Measurements from ENCODE around the gene ZNF618.
"Not testable (repeated sequence)": the region's sequence is repeated elsewhere in the genome, so short reads cannot be mapped to it uniquely, and the experiment has no call there.

Gene ZNF618

GRCh38 chr9:114038724-114039313, 162.7 kb downstream of the ZNF618 start:
- no peak overlapping the region for H3K4me3 ChIP-seq (ENCODE audit: low read depth, low read length)
- in situ Hi-C loops (cut with HindIII; ENCODE audit: low sequenced_read_pairs), result no loop called here
- TF ChIP-seq, protein P1, sequence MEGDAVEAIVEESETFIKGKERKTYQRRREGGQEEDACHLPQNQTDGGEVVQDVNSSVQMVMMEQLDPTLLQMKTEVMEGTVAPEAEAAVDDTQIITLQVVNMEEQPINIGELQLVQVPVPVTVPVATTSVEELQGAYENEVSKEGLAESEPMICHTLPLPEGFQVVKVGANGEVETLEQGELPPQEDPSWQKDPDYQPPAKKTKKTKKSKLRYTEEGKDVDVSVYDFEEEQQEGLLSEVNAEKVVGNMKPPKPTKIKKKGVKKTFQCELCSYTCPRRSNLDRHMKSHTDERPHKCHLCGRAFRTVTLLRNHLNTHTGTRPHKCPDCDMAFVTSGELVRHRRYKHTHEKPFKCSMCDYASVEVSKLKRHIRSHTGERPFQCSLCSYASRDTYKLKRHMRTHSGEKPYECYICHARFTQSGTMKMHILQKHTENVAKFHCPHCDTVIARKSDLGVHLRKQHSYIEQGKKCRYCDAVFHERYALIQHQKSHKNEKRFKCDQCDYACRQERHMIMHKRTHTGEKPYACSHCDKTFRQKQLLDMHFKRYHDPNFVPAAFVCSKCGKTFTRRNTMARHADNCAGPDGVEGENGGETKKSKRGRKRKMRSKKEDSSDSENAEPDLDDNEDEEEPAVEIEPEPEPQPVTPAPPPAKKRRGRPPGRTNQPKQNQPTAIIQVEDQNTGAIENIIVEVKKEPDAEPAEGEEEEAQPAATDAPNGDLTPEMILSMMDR (IDR thresholded peaks at IDR 0.05; ENCODE audit: low read depth, low read length, missing control alignments), result no peak
- DNase-seq (ENCODE audit: low read depth), result no peak

DNA sequence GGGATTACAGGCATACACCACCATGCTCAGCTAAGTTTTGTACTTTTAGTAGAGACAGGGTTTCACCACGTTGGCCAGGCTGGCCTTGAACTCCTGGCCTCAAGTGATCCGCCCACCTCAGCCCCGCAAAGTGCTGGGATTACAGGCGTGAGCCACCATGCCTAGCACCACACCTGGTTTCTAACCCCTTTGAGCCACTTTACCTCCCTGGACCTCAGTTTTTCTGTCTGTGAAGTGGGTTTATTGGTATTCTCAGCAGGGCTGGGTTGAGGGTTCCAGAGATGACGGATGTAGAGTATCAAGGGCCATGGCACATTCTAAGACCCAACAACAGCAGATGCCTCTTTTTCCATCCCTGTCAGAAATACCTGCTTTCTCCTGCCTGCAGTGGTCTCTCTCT, 163.4 kb downstream of the ZNF618 start:
- TF ChIP-seq, protein P1 (IDR thresholded peaks at IDR 0.05; ENCODE audit: low read depth, low read length, missing control alignments), result no peak
- no peak overlapping the region for H3K4me3 ChIP-seq (ENCODE audit: low read depth, low read length)
- DNase-seq (ENCODE audit: low read depth), result no peak
- in situ Hi-C loops (cut with HindIII; ENCODE audit: low sequenced_read_pairs), result no loop called here

GRCh38 chr9:114043660-114044059, 167.6 kb downstream of the ZNF618 start:
- DNase-seq (ENCODE audit: low read depth); in situ Hi-C loops (cut with HindIII; ENCODE audit: low sequenced_read_pairs); H3K4me3 ChIP-seq (ENCODE audit: low read depth, low read length): not testable (repeated sequence)

DNA sequence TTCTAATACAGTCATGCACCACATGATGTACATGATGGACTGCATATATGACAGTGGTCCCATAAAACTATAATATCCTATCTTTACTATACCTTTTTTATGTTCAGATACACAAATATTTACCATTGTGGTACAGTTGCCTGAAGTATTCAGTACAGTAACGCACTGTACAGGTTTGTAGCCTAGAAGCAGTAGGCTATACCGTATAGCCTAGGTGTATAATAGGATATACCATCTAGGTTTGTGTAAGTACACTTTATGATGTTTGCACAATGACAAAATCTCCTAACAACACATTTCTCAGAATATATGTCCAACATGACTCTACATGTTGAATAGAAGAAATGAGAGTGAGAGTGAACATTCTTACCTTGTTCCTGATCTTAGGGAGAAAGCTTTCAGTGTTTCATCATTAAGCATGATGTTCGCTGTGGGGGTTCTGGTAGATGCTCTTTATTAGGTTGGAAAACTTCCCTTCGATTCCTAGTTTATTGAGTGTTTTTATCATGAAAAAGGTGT, 170.2 kb downstream of the ZNF618 start:
- H3K4me3 ChIP-seq (ENCODE audit: low read depth, low read length), result no peak overlapping the region
- no peak for DNase-seq (ENCODE audit: low read depth)
- TF ChIP-seq, protein P1 (IDR thresholded peaks at IDR 0.05; ENCODE audit: low read depth, low read length, missing control alignments), result no peak
- in situ Hi-C loops (cut with HindIII; ENCODE audit: low sequenced_read_pairs), result no loop called here

DNA sequence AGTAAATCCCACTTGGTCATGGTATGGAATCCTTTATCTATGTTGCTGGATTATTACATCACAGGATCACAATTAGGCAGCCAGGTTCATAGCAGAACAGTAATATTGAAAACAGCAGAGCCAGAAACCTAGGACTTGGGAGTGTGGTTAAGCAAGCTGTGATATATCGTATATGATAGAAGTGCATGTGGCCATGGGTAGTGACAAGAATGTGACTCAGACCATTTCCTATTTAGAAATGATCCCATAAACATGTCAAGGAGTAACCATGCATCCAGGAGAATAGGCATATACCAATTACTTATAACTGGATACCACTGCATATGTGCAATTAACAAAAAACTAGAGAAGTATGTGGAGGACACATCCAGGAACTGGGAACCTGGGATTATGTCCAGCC, 170.8 kb downstream of the ZNF618 start:
- no peak for DNase-seq (ENCODE audit: low read depth)
- H3K4me3 ChIP-seq (ENCODE audit: low read depth, low read length), result no peak overlapping the region
- in situ Hi-C loops (cut with HindIII; ENCODE audit: low sequenced_read_pairs), result no loop called here
- TF ChIP-seq, protein P1 (IDR thresholded peaks at IDR 0.05; ENCODE audit: low read depth, low read length, missing control alignments), result no peak

DNA sequence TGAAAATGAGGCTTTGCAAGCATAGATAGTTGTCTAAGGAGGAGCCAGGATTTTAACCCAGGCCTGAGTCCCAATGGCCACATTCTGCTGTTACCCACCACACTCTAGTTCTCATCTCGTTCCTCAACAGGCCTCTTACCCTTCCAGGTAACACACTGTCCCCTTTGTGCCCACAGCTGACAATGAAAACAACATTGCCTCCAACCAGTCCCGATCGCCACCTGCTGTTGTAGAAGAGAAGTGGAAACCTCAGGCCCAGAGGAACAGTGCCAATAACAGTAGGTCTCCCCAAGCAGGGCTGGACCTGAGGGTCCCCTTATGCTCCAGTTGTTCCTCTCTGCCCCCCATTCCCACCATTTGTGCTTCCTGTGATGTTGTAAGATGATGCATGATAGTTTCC, 171.6 kb downstream of the ZNF618 start:
- in situ Hi-C loops (cut with HindIII; ENCODE audit: low sequenced_read_pairs), result no loop called here

More for the DNA sequence above, 171.6 kb downstream of the ZNF618 start:
- no peak for DNase-seq (ENCODE audit: low read depth)
- H3K4me3 ChIP-seq (ENCODE audit: low read depth, low read length), result no peak overlapping the region
- TF ChIP-seq, protein P1 (IDR thresholded peaks at IDR 0.05; ENCODE audit: low read depth, low read length, missing control alignments), result peak; percentile 45

Data from astrocyte of the cerebellum (primary cell).